DOHH2 (cell line): Measurements from ENCODE around the gene GRK6.
"Not testable (repeated sequence)": the region's sequence is repeated elsewhere in the genome, so short reads cannot be mapped to it uniquely, and the experiment has no call there.

Experiments used
- H3F3A ChIP-seq: fragments of 200-600 bp; sonication (generic), shearing (Covaris generic); 2 replicates; pipeline ENCODE4 v1.6.0; 2016; ENCODE audit warnings: antibody characterized with exemption, mild to moderate bottlenecking; ENCODE audit not compliant: control insufficient read depth, insufficient read depth
- H3K27ac ChIP-seq: fragments of 200-600 bp; sonication (generic); 2 replicates; pipeline ENCODE4 v1.5.1; 2014; ENCODE audit warnings: low read depth, mild to moderate bottlenecking, low read length, moderate library complexity
- H3K27me3 ChIP-seq: fragments of 200-600 bp; sonication (generic); 2 replicates; pipeline ENCODE4 v1.6.1; 2014; ENCODE audit warnings: mild to moderate bottlenecking, low read length, mixed read lengths; ENCODE audit not compliant: control insufficient read depth
- H3K36me3 ChIP-seq: fragments of 200-600 bp; sonication (generic); 2 replicates; pipeline ENCODE4 v1.6.1; 2014; ENCODE audit warnings: mild to moderate bottlenecking, low read length, moderate library complexity, mixed read lengths; ENCODE audit not compliant: control insufficient read depth
- H3K4me1 ChIP-seq: fragments of 200-600 bp; sonication (generic); 2 replicates; pipeline ENCODE4 v1.6.1; 2014; ENCODE audit warnings: mild to moderate bottlenecking, low read length, mixed read lengths; ENCODE audit not compliant: control insufficient read depth
- H3K4me2 ChIP-seq: fragments of 200-600 bp; sonication (generic); 2 replicates; pipeline ENCODE4 v1.6.0; 2014; ENCODE audit warnings: mild to moderate bottlenecking, low read length, moderate library complexity
- H3K4me3 ChIP-seq: fragments of 200-600 bp; sonication (generic); 2 replicates; pipeline ENCODE4 v1.5.1; 2014; ENCODE audit warnings: mild to moderate bottlenecking, low read length, mixed read lengths
- H3K79me2 ChIP-seq: fragments of 200-600 bp; sonication (generic); 2 replicates; pipeline ENCODE4 v1.6.1; 2014; ENCODE audit warnings: mild to moderate bottlenecking, low read length, mixed read lengths; ENCODE audit not compliant: control insufficient read depth
- H3K9me2 ChIP-seq: fragments of 200-600 bp; sonication (generic); replicated peaks from 2 replicates; pipeline ENCODE4 v1.6.1; 2014; ENCODE audit warnings: mild to moderate bottlenecking, low read length, mixed read lengths; ENCODE audit not compliant: control insufficient read depth
- H3K9me3 ChIP-seq: fragments of 200-600 bp; sonication (generic); 2 replicates; pipeline ENCODE4 v1.6.1; 2014; ENCODE audit warnings: antibody characterized with exemption, low read length, mixed read lengths; ENCODE audit not compliant: control insufficient read depth, insufficient read depth
- H4K20me1 ChIP-seq: fragments of 200-600 bp; sonication (generic); 2 replicates; pipeline ENCODE4 v1.6.0; 2014; ENCODE audit warnings: low read depth, mild to moderate bottlenecking, antibody characterized with exemption, low read length, moderate library complexity; ENCODE audit not compliant: control insufficient read depth, insufficient read depth
- CTCF ChIP-seq: fragments of 200-600 bp; sonication (generic); IDR thresholded peaks from one replicate; pipeline ENCODE4 v1.5.1; 2014; ENCODE audit warnings: antibody characterized with exemption, mild to moderate bottlenecking, low read depth, low read length; ENCODE audit not compliant: poor library complexity, severe bottlenecking
- EZH2phosphoT487 ChIP-seq: fragments of 200-600 bp; sonication (generic); IDR thresholded peaks from 2 replicates; pipeline ENCODE4 v1.6.1; 2017; ENCODE audit warnings: borderline replicate concordance, mild to moderate bottlenecking, antibody characterized with exemption, low read length, moderate library complexity, mixed read lengths

GRK6 gene

GRCh38 chr5:177484902-177485549 lies 58.5 kb downstream of the GRK6 start:
- Histone ChIP-seq H3F3A (peaks cover 3% of the 10 kb centered on the region; the same call in 1 of the 2 replicates), H3K4me3 (no peak overlapping the region), H3K4me1 (peaks cover 14% of the 10 kb centered on the region), H3K36me3 (peaks cover 6% of the 10 kb centered on the region; the same call in 1 of the 2 replicates), H3K4me2 (no peak overlapping the region), H3K9me3 (no peaks in the 10 kb centered on the region), H3K9me2 (no peaks in the 10 kb centered on the region), H4K20me1 (no peaks in the 10 kb centered on the region), H3K27me3 (no peaks in the 10 kb centered on the region), H3K79me2 (no peaks in the 10 kb centered on the region), H3K27ac (no peak overlapping the region)
- no peak for TF ChIP-seq EZH2phosphoT487
- TF ChIP-seq CTCF = no peak

DNA sequence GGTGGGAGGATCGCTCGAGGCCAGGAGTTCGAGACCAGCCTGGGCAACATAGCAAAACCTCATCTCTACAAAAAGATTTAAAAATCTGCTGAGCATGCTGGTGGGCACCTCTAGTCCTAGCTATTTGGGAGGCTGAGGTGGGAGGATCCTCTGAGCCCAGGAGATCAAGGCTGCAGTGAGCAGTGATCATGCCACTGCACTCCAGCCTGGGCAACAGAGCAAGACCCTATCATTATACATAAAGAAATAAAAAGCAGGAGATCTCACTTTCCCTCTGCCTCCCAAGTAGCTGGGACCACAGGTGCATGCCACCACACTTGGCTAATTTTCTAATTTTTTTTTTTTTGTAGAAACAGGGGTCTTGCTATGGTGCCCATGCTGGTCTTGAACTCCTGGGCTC lies 59.3 kb downstream of the GRK6 start:
- H3K27me3 ChIP-seq, H3K27ac ChIP-seq, H3K4me3 ChIP-seq, H4K20me1 ChIP-seq, H3K36me3 ChIP-seq, H3K9me3 ChIP-seq, H3F3A ChIP-seq, H3K79me2 ChIP-seq, H3K4me2 ChIP-seq, H3K9me2 ChIP-seq: not testable (repeated sequence)
- peaks cover 20% of the 10 kb centered on the region for H3K4me1 ChIP-seq

DNA sequence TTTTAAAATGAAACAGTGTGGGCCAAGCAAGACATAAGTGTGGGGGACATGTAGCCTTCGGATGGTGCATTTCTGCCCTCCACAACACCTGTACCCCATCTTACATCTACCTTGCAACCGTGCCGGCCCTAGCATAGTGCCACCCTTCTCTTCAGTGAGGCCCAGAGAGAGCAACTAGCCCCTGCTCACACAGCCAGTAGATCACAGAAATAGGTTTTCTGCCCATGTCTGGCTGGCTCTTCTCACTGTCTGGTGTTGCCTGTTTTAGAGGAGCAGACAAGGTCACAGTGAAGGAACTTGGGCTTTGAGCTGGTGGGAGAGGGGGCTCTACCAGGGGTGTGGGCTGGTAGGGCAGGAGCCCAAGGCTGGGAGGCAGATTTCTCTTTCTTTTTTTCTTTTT lies 59.8 kb downstream of the GRK6 start:
- Histone ChIP-seq H3K27ac (no peak overlapping the region), H3K9me2 (no peaks in the 10 kb centered on the region), H3K79me2 (no peaks in the 10 kb centered on the region), H3F3A (no peaks in the 10 kb centered on the region), H3K9me3 (no peaks in the 10 kb centered on the region), H4K20me1 (no peaks in the 10 kb centered on the region), H3K4me1 (peaks cover 25% of the 10 kb centered on the region), H3K36me3 (peaks cover 10% of the 10 kb centered on the region; the same call in 1 of the 2 replicates), H3K4me3 (no peak overlapping the region), H3K4me2 (no peak overlapping the region), H3K27me3 (no peaks in the 10 kb centered on the region)
- TF ChIP-seq CTCF (no peak), EZH2phosphoT487 (no peak)

- TF ChIP-seq CTCF = no peak
- TF ChIP-seq EZH2phosphoT487 = no peak
- no peak overlapping the region for H3K27ac ChIP-seq
Measured at GRCh38 chr5:177487144-177487543, 60.7 kb downstream of the GRK6 start.

More at GRCh38 chr5:177487144-177487543, 60.7 kb downstream of the GRK6 start:
- H3K4me2 ChIP-seq = no peak overlapping the region
- H3K9me2 ChIP-seq = no peaks in the 10 kb centered on the region
- no peak overlapping the region for H3K4me3 ChIP-seq
- H3K4me1 ChIP-seq = peaks cover 26% of the 10 kb centered on the region
- no peaks in the 10 kb centered on the region for H3K27me3 ChIP-seq
- no peaks in the 10 kb centered on the region for H4K20me1 ChIP-seq
- H3K36me3 ChIP-seq = peaks cover 10% of the 10 kb centered on the region; the same call in 1 of the 2 replicates
- H3F3A ChIP-seq = no peaks in the 10 kb centered on the region
- no peaks in the 10 kb centered on the region for H3K79me2 ChIP-seq
- H3K9me3 ChIP-seq = no peaks in the 10 kb centered on the region
